MM.1S (cell line): Measurements from ENCODE around the gene RPS15A.

Experiments
- EZH2 ChIP-seq: fragments of 300-600 bp; sonication (generic); optimal IDR thresholded peaks from 2 replicates; pipeline ENCODE3; 2017; ENCODE audit warnings: low read depth, mild to moderate bottlenecking, antibody characterized with exemption, low read length, mixed read lengths
- EZH2phosphoT487 ChIP-seq: fragments of 300-600 bp; sonication (generic); IDR thresholded peaks from 2 replicates; pipeline ENCODE4 v1.6.1; 2018; ENCODE audit warnings: antibody characterized with exemption, low read length
- TF ChIP-seq, protein P1 (sequence below): fragments of 300-600 bp; sonication (generic); IDR thresholded peaks from 2 replicates; pipeline ENCODE4 v1.5.1; 2016; ENCODE audit warnings: antibody characterized with exemption, low read length, mixed read lengths

DNA sequence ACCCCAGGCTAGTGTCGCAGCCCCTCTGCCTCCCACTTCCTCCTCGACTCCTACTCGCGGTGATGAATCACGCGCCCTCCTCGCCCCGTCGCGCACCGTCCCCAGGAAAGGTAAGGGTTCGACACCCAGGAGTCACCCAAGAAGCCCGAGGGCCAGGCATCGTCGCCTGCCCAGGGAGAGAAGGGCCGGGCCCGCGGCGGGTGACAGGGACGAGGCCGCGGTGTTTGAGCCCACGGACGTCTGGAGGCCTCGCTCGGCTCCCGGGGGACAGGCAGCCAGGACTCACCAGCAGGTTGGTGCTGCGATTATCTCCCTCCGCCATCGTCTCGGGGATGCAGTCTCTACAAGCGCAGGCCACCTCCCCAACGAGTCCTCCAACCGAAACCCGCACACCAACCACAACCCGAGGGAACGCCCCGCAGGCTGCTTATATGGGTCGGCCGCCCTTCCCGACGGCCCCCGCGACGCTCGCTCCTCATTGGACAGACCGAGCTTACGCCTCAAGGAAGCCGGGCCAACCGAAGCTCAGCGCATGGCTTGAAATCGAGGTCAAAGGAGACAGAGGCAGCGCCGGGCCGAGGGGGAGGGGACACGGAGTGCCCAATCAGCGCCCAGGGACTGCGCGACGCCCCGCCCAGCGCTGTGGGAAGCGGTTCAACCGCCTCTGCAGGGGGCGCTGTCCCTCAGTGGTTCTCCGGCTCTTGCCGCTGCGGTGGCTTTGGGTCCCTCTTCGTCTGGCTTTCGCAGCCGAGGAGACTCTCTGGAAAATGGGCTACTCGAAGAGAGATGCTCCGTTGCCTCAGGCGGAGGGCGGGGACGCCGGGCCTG lies 11.2 kb upstream of the RPS15A start, which contains the start of gene ARL6IP1:
- TF ChIP-seq, protein P1, sequence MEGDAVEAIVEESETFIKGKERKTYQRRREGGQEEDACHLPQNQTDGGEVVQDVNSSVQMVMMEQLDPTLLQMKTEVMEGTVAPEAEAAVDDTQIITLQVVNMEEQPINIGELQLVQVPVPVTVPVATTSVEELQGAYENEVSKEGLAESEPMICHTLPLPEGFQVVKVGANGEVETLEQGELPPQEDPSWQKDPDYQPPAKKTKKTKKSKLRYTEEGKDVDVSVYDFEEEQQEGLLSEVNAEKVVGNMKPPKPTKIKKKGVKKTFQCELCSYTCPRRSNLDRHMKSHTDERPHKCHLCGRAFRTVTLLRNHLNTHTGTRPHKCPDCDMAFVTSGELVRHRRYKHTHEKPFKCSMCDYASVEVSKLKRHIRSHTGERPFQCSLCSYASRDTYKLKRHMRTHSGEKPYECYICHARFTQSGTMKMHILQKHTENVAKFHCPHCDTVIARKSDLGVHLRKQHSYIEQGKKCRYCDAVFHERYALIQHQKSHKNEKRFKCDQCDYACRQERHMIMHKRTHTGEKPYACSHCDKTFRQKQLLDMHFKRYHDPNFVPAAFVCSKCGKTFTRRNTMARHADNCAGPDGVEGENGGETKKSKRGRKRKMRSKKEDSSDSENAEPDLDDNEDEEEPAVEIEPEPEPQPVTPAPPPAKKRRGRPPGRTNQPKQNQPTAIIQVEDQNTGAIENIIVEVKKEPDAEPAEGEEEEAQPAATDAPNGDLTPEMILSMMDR = peak; percentile 85
- TF ChIP-seq EZH2 (no peak), EZH2phosphoT487 (no peak)
